Brain microvascular endothelial cell (primary cell): ENCODE results near the gene AUTS2.

Experiments
- DNase-seq: peaks from one replicate; pipeline ENCODE4 v3.0.0-alpha.2; 2020
- H3K27ac ChIP-seq: fragments of 250-450 bp; sonication (Bioruptor Pico); 2 replicates; pipeline ENCODE4 v1.5.1; 2020; ENCODE audit warnings: mild to moderate bottlenecking, moderate library complexity
- H3K27me3 ChIP-seq: fragments of 250-450 bp; sonication (Bioruptor Pico); replicated peaks from 2 replicates; pipeline ENCODE4 v1.5.1; 2020; ENCODE audit warnings: mild to moderate bottlenecking
- H3K36me3 ChIP-seq: fragments of 250-450 bp; sonication (Bioruptor Pico); replicated peaks from 2 replicates; pipeline ENCODE4 v1.5.1; 2020; ENCODE audit warnings: mild to moderate bottlenecking
- H3K4me3 ChIP-seq: 2 replicates; pipeline ENCODE4 v1.5.1; 2011; ENCODE audit warnings: low read depth, mild to moderate bottlenecking, control low read depth, low read length, moderate library complexity
- CTCF ChIP-seq: IDR thresholded peaks from 2 replicates; pipeline ENCODE4 v1.5.1; 2011; ENCODE audit warnings: low read depth, mild to moderate bottlenecking, moderate library complexity, low read length, control low read depth, inconsistent platforms; ENCODE audit errors: missing control alignments
- in situ Hi-C: cut with HindIII; loops from 2 replicates; pipeline ENCODE4 v1.10.0; 2017; ENCODE audit warnings: low sequenced_read_pairs, low pct_ligation_motif_present

Gene AUTS2

DNA sequence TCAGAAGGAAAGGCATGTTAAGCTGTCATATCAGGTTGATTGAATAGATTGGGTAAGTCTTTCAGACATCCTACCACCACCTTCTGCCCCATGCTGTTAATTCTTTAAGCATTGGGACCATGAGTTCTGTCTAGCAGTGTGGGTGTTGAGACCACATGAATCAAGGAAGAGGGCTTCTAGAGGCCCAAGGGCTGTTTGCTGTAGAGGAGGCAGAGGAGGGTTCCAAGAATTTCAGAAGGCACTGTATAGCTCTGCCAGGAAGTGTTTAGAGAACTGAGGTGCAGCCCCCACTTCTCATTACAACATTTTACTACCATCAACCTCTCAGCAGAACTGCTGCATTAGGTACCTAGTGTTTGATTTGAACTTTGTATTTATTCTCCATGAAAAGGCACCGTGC lies 720.2 kb downstream of the AUTS2 start:
- no peak overlapping the region for H3K27ac ChIP-seq
- H3K36me3 ChIP-seq, result no peaks in the 10 kb centered on the region
- TF ChIP-seq CTCF, result no peak
- no peak overlapping the region for H3K4me3 ChIP-seq
- DNase-seq, result no peak
- in situ Hi-C loops, result no loop called here
- H3K27me3 ChIP-seq, result no peaks in the 10 kb centered on the region

DNA sequence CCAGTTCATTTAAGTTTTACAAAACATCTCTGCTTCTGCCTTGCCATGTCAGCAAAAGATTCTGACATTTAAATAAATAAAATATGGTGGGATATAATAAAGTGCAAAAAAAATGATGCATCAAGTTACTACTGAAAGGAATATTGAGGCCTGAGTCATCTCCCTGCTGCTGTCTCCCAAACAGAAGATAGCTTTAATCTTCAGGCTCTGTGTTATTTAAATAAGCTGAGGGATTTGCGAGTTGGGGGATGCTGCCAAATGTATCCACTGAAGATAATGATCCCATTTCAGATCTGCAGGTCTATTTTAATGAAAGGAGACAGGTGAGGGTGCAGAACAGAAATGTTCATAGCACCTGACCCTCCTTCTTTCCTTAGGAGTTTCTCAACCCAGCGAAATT lies 720.8 kb downstream of the AUTS2 start:
- TF ChIP-seq CTCF, result no peak
- Histone ChIP-seq H3K27me3 (no peaks in the 10 kb centered on the region), H3K36me3 (no peaks in the 10 kb centered on the region), H3K4me3 (no peak overlapping the region), H3K27ac (no peak overlapping the region)
- in situ Hi-C loops, result no loop called here
- DNase-seq, result no peak

DNA sequence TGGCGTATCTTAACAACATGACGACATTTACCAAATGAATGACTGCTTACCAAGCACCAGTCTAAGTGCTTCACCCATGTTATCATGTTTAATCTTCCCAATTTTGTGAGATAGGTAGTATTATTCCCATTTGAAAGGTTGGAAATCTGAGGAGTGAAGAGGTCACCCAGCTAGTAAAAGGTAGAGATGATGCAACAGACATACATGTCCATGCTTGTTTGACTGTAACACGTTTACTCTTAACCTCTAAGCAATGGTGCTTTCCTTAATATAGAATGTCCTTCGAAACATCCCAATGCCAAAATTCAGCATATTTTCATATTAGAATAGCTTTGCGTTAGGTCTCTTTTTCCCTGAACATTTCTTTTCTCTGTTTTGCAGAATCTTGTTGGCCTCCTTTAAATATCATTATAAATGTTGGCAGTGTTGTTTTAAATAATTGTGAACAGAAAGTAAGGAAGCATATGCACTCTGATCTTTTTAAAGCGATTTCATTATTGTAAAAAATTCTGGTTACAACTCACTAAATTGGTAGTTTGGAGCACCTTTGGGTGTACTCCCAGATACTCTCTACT lies 722.8 kb downstream of the AUTS2 start:
- Histone ChIP-seq H3K36me3 (no peaks in the 10 kb centered on the region), H3K27ac (no peak overlapping the region), H3K27me3 (no peaks in the 10 kb centered on the region), H3K4me3 (no peak overlapping the region)
- in situ Hi-C loops, result no loop called here
- DNase-seq, result no peak
- no peak for TF ChIP-seq CTCF

DNA sequence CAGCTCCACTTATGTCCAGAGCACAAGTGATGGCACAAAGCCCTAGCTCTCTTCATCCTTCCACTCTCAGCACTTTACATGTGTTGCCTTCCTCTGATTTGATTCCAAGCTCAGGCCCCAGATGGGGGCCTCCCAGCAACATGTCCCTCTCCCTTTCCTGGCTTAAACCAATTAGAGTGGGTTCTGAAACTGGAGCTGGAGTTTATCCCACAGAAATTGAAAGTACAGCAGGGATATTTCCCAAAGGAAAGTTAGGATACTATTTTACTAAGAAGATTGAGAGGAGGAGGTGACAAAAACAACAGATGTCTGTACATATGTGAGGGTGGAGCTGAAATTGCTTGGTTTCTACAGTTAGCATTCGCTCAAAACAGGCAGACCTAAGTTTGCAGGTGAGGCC lies 724.6 kb downstream of the AUTS2 start:
- DNase-seq, result no peak
- in situ Hi-C loops, result no loop called here
- Histone ChIP-seq H3K36me3 (no peaks in the 10 kb centered on the region), H3K27me3 (no peaks in the 10 kb centered on the region), H3K27ac (no peak overlapping the region), H3K4me3 (no peak overlapping the region)
- no peak for TF ChIP-seq CTCF

- H3K4me3 ChIP-seq, result no peak overlapping the region
- no peak overlapping the region for H3K27ac ChIP-seq
- H3K27me3 ChIP-seq, result no peaks in the 10 kb centered on the region
- in situ Hi-C loops, result no loop called here
- DNase-seq, result peak; percentile 25
- TF ChIP-seq CTCF, result no peak
- no peaks in the 10 kb centered on the region for H3K36me3 ChIP-seq
Observed at GRCh38 chr7:70325509-70326101, 727.3 kb downstream of the AUTS2 start.

- no peak overlapping the region for H3K4me3 ChIP-seq
- no peaks in the 10 kb centered on the region for H3K36me3 ChIP-seq
- no peak for TF ChIP-seq CTCF
- H3K27me3 ChIP-seq, result no peaks in the 10 kb centered on the region
- DNase-seq, result no peak
- no peak overlapping the region for H3K27ac ChIP-seq
- in situ Hi-C loops, result no loop called here
Observed at GRCh38 chr7:70334295-70334694, 736.0 kb downstream of the AUTS2 start.
